Gastrocnemius medialis (tissue), 4 donors: ENCODE measurements around the gene ITPR2. TPM values are rescaled to one million over a fixed set of nuclear protein-coding genes. Genes with fewer than 3 reads are reported as not detected.

Source experiments
- ATAC-seq, 2 donors: fragments of 150-250 bp; one replicate each; pipeline ENCODE4 v1.9.1; 2016
- DNase-seq, 2 donors: peaks; one replicate each; pipeline ENCODE4 v3.0.0-alpha.2; 2019
- H3K27ac ChIP-seq, 4 donors: fragments of 200-600 bp; sonication (generic); 1 replicate in 1 of 4; 2 replicates in 3 of 4; pipeline ENCODE4 v1.5.1; 2016 to 2018; ENCODE audit warnings: mild to moderate bottlenecking in 2 of 4, moderate library complexity in 1 of 4
- H3K27me3 ChIP-seq, 3 donors: fragments of 200-600 bp; sonication (generic) in 2 of 3; 1 replicate in 1 of 3; 2 replicates in 2 of 3; pipeline versions ENCODE4 v1.5.1 to v1.6.0; 2016 to 2019; ENCODE audit warnings: mild to moderate bottlenecking in 1 of 3, moderate library complexity in 1 of 3
- H3K36me3 ChIP-seq, 2 donors: fragments of 200-600 bp; sonication (generic) in 1 of 2; one replicate each; pipeline ENCODE4 v1.5.1; 2017 to 2018
- H3K4me1 ChIP-seq, 2 donors: fragments of 200-600 bp; sonication (generic) in 1 of 2; one replicate each; pipeline ENCODE4 v1.5.1; 2016 to 2017; ENCODE audit warnings: mild to moderate bottlenecking in 2 of 2
- H3K4me3 ChIP-seq, 4 donors: fragments of 200-600 bp; sonication (generic) in 3 of 4; 1 replicate in 1 of 4; 2 replicates in 3 of 4; pipeline ENCODE4 v1.5.1; 2016 to 2019; ENCODE audit warnings: mild to moderate bottlenecking in 2 of 4
- H3K9me3 ChIP-seq, 3 donors: fragments of 200-600 bp; sonication (generic) in 2 of 3; 1 replicate in 1 of 3; 2 replicates in 2 of 3; pipeline ENCODE4 v1.5.1; 2016 to 2019
- POLR2A ChIP-seq, 2 donors: fragments of 450-650 bp; IDR thresholded peaks; one replicate each; pipeline ENCODE4 v1.6.1; 2017; ENCODE audit warnings: antibody characterized with exemption in 2 of 2, mild to moderate bottlenecking in 2 of 2, moderate library complexity in 2 of 2
- in situ Hi-C, 4 donors: fragments of 200-750 bp; cut with MboI; loops; one replicate each; pipeline versions ENCODE4 v1.15.0 to v1.8.0; 2017; ENCODE audit warnings: low sequenced_read_pairs in 4 of 4
- intact Hi-C: fragments of 100-400 bp; cut with DNase I; formaldehyde crosslinking; loops from one replicate; pipeline ENCODE4 v1.15.1; 2023; ENCODE audit warnings: low total_unique reads
- total RNA-seq, 4 donors: library from RNA; depleted of rRNA; stranded (reverse); fragments of >200 nt; gene quantifications; one replicate each; pipeline versions ENCODE4 v1.1.0 to v1.2.3, GENCODE V29; 2016
- TF ChIP-seq, protein P1 (sequence below), 5 experiments: fragments of 450-650 bp in 3 of 5; fragments of 200-600 bp in 2 of 5; sonication (generic) in 2 of 5; IDR thresholded peaks in 4 of 5; conservative IDR thresholded peaks in 1 of 5; 1 replicate in 4 of 5; 2 replicates in 1 of 5; pipeline ENCODE4 v1.5.1; 2016 to 2019; ENCODE audit warnings: antibody characterized with exemption in 5 of 5, mild to moderate bottlenecking in 3 of 5, moderate library complexity in 3 of 5

The ITPR2 gene
- total RNA-seq, 4 donors from 2014 or later: 3.8 to 23.8 (median 4.1) TPM

DNA sequence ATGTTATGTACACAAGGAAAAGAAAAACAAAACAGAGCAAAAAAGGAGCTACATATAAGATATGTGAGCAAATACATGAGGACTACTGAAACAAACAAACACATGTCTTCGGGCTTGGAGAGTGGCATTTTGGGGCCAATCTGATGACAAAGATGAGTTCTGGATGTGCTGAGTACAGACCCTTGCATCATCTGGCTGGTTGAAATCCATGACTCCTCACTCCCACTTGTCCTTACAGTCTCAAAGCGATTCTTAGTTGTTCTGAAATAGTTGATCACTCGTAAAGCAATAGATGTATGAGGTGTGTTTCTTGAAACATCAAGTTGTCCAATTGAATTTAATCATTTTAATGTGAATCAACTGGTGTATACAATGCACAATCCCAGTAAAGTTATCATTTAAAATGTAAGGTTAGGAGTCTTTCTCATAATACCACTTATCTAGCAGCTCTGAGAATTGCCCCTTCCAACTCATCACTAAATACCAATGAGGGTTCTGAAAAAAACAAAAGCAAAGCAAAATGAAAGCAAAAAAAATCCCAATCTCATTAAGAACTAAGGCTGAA lies 136.9 kb downstream of the ITPR2 start:
- TF ChIP-seq POLR2A (IDR thresholded peaks at IDR 0.05): no peak
- TF ChIP-seq, protein P1, sequence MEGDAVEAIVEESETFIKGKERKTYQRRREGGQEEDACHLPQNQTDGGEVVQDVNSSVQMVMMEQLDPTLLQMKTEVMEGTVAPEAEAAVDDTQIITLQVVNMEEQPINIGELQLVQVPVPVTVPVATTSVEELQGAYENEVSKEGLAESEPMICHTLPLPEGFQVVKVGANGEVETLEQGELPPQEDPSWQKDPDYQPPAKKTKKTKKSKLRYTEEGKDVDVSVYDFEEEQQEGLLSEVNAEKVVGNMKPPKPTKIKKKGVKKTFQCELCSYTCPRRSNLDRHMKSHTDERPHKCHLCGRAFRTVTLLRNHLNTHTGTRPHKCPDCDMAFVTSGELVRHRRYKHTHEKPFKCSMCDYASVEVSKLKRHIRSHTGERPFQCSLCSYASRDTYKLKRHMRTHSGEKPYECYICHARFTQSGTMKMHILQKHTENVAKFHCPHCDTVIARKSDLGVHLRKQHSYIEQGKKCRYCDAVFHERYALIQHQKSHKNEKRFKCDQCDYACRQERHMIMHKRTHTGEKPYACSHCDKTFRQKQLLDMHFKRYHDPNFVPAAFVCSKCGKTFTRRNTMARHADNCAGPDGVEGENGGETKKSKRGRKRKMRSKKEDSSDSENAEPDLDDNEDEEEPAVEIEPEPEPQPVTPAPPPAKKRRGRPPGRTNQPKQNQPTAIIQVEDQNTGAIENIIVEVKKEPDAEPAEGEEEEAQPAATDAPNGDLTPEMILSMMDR (IDR thresholded peaks at IDR 0.05 in 4 of 5, conservative IDR thresholded peaks at IDR 0.05 in 1 of 5): no peak
- peaks cover 0 to 7% of the 10 kb centered on the region in 2 donors for H3K36me3 ChIP-seq
- no peak overlapping the region for H3K4me3 ChIP-seq
- no peak overlapping the region for H3K27ac ChIP-seq
- no peaks in the 10 kb centered on the region for H3K9me3 ChIP-seq
- no peaks in the 10 kb centered on the region for H3K4me1 ChIP-seq
- intact Hi-C loops: no loop called here
- DNase-seq (no peak), ATAC-seq (no peak)
- in situ Hi-C loops: no loop called here
- H3K27me3 ChIP-seq: no peaks in the 10 kb centered on the region

DNA sequence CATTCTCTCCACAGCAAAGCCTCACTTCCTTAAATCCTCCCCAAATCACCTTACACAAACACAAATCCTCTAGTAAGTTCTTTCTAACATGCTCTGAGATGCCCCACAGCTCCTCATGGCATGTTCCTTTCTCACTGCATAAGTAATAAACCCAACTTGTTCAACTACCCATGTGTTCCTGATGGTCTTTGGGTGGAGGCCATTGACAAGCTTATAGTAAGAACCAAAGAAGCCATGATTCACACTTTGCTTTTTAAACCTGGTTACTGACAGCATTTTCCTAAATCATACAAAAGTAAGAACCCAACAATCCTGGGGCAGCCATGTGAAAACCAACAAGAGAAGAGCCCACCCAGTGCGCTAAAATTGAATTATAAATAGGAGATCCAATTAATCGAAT lies 138.6 kb downstream of the ITPR2 start:
- intact Hi-C loops: no loop called here
- in situ Hi-C loops: no loop called here
- peaks cover 0 to 7% of the 10 kb centered on the region in 2 donors for H3K36me3 ChIP-seq
- H3K4me1 ChIP-seq: no peaks in the 10 kb centered on the region
- no peak overlapping the region for H3K4me3 ChIP-seq
- H3K27ac ChIP-seq: no peak overlapping the region
- no peaks in the 10 kb centered on the region for H3K27me3 ChIP-seq
- DNase-seq: no peak
- TF ChIP-seq, protein P1 (IDR thresholded peaks at IDR 0.05 in 4 of 5, conservative IDR thresholded peaks at IDR 0.05 in 1 of 5): no peak
- no peak for TF ChIP-seq POLR2A (IDR thresholded peaks at IDR 0.05)
- no peaks in the 10 kb centered on the region for H3K9me3 ChIP-seq
- no peak for ATAC-seq

DNA sequence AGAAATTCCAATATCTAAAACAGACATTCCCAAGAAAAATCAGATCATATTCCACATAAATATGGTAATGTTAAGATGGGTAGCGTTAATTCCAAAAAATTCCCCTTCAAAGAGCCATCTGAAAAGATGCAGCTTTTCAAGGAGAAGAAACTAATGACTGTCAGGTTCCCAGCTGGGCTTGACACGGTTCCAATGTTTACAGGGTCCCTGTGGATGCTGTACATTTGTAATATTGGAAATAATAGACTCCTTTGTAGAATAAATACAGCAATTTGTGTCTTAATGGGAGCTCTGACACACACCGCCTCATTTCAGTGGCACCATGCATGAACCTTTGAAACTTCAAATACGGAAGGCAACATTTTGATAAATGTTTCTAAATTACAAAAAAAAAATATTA lies 140.6 kb downstream of the ITPR2 start:
- Histone ChIP-seq H3K27ac (no peak overlapping the region), H3K4me1 (no peaks in the 10 kb centered on the region), H3K4me3 (no peak overlapping the region), H3K36me3 (peaks cover 0 to 7% of the 10 kb centered on the region in 2 donors), H3K27me3 (no peaks in the 10 kb centered on the region), H3K9me3 (no peaks in the 10 kb centered on the region)
- ATAC-seq (no peak), DNase-seq (no peak)
- TF ChIP-seq, protein P1 (IDR thresholded peaks at IDR 0.05 in 4 of 5, conservative IDR thresholded peaks at IDR 0.05 in 1 of 5): no peak
- TF ChIP-seq POLR2A (IDR thresholded peaks at IDR 0.05): no peak
- in situ Hi-C loops (no loop called here), intact Hi-C loops (no loop called here)

DNA sequence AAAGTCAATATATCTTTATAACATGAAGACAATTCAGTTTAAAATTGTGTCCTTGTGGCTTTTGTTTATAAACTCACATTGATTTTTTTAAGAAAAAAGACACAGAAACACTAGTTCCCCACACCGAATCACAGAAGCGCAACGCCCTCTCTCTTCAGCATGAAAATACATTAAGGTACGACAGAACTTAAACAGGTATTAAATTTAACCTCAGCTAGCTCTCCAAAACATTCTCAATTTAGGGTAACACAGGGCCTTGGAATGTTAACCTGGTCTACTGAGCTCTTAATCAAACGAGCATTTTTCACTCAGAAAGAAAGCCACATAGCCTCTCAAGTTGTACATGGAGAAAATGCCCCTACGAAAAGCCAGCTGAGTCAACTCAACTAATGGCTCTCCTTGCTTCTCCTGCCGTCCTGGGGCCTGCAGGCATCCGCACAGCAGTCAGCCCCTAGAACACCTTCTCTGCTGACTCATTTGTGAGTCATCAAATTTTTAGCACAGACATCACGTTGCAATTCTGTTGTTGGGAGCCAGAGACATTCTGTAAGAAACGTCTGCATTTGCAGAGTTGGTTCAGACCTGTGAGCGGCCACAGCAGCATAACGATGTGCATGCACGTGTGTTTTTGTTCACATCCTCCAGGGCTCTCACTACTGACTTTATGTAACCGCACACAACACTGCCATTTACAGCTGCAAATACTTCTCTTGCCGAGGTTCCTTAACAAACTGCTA lies 141.6 kb downstream of the ITPR2 start:
- ATAC-seq (no peak), DNase-seq (no peak)
- Histone ChIP-seq H3K36me3 (peaks cover 0 to 7% of the 10 kb centered on the region in 2 donors), H3K4me1 (no peaks in the 10 kb centered on the region), H3K9me3 (no peaks in the 10 kb centered on the region), H3K27ac (no peak overlapping the region), H3K4me3 (no peak overlapping the region), H3K27me3 (no peaks in the 10 kb centered on the region)
- intact Hi-C loops (no loop called here), in situ Hi-C loops (no loop called here)
- TF ChIP-seq, protein P1 (IDR thresholded peaks at IDR 0.05 in 4 of 5, conservative IDR thresholded peaks at IDR 0.05 in 1 of 5): no peak
- no peak for TF ChIP-seq POLR2A (IDR thresholded peaks at IDR 0.05)
